HL-60 (cell line): ENCODE results near the gene GPR26.

Experiments used
- DNase-seq, 2 experiments: peaks; one replicate each; pipeline ENCODE4 v3.0.0-alpha.2; 2010 to 2020; ENCODE audit warnings: low read depth in 1 of 2, low spot score in 1 of 2
- H3K27ac ChIP-seq: fragments of 250-450 bp; sonication (Bioruptor Pico); replicated peaks from 2 replicates; pipeline ENCODE4 v1.5.1; 2020; ENCODE audit warnings: mild to moderate bottlenecking, moderate library complexity
- H3K27me3 ChIP-seq: fragments of 250-450 bp; sonication (Bioruptor Pico); 2 replicates; pipeline ENCODE4 v1.5.1; 2021; ENCODE audit warnings: mild to moderate bottlenecking, moderate library complexity; ENCODE audit not compliant: insufficient read depth, poor library complexity, severe bottlenecking
- H3K4me3 ChIP-seq: replicated peaks from 2 replicates; pipeline ENCODE4 v1.5.1; 2011; ENCODE audit warnings: mild to moderate bottlenecking, control low read depth, low read length; ENCODE audit not compliant: insufficient read depth
- CTCF ChIP-seq: IDR thresholded peaks from one replicate; pipeline ENCODE4 v1.5.1; 2011; ENCODE audit warnings: low read length, control low read depth, inconsistent platforms; ENCODE audit not compliant: insufficient read depth
- GABPA ChIP-seq: IDR thresholded peaks from 2 replicates; pipeline ENCODE4 v1.6.1; 2012; ENCODE audit warnings: low read depth
- POLR2AphosphoS5 ChIP-seq: IDR thresholded peaks from 2 replicates; pipeline ENCODE4 v1.6.1; 2012; ENCODE audit warnings: low read depth
- REST ChIP-seq: IDR thresholded peaks from 2 replicates; pipeline ENCODE4 v1.6.1; 2012; ENCODE audit warnings: low read depth; ENCODE audit not compliant: insufficient replicate concordance
- SPI1 ChIP-seq: IDR thresholded peaks from 2 replicates; pipeline ENCODE4 v1.6.1; 2012; ENCODE audit warnings: low read depth, mild to moderate bottlenecking, borderline replicate concordance

The GPR26 gene

GRCh38 chr10:123637326-123637880, 28.8 kb upstream of the GPR26 start:
- TF ChIP-seq POLR2AphosphoS5 (no peak), CTCF (no peak), GABPA (no peak), REST (no peak), SPI1 (no peak)
- no peak overlapping the region for H3K27ac ChIP-seq

GRCh38 chr10:123639131-123639530, 27.0 kb upstream of the GPR26 start:
- no peak overlapping the region for H3K4me3 ChIP-seq
- no peak for DNase-seq
- TF ChIP-seq SPI1: no peak
- no peak for TF ChIP-seq GABPA
- no peak for TF ChIP-seq REST
- no peak for TF ChIP-seq POLR2AphosphoS5
- TF ChIP-seq CTCF: no peak
- no peak overlapping the region for H3K27ac ChIP-seq
- H3K27me3 ChIP-seq: peaks cover 4% of the 10 kb centered on the region

More at GRCh38 chr10:123637326-123637880, 28.8 kb upstream of the GPR26 start:
- DNase-seq: peak in 1 of 2 experiments; percentile 6
- Histone ChIP-seq H3K4me3 (no peak overlapping the region), H3K27me3 (peaks cover 4% of the 10 kb centered on the region)

GRCh38 chr10:123640016-123640535, 26.1 kb upstream of the GPR26 start:
- TF ChIP-seq REST (no peak), CTCF (no peak), GABPA (no peak), SPI1 (no peak), POLR2AphosphoS5 (no peak)
- Histone ChIP-seq H3K4me3 (no peak overlapping the region), H3K27ac (no peak overlapping the region), H3K27me3 (peaks cover 4% of the 10 kb centered on the region)
- no peak for DNase-seq
